Posterior vena cava (tissue), 2 donors: Measurements from ENCODE around the gene PAFAH1B1. TPM values are rescaled to one million over a fixed set of nuclear protein-coding genes. Genes with fewer than 3 reads are reported as not detected.
"Not testable (repeated sequence)": the region's sequence is repeated elsewhere in the genome, so short reads cannot be mapped to it uniquely, and the experiment has no call there.

ENCODE experiments used
- DNase-seq: peaks from one replicate; pipeline ENCODE4 v3.0.0-alpha.2; 2020; ENCODE audit warnings: low spot score
- intact Hi-C, 2 donors: fragments of 100-400 bp; cut with DNase I; formaldehyde crosslinking; loops; one replicate each; pipeline versions ENCODE4 v1.14.1 to v1.14.2; 2022 to 2023
- total RNA-seq, 2 donors: library from RNA; stranded (reverse); fragmentation: NEBNext Ultra II Directional; extraction: Animal tissue kit (Norgen Biotek cat#: 25700); gene quantifications; one replicate each; pipeline ENCODE4 v1.2.1, GENCODE V29; 2021
- donor health status: DM: yes; HTN: yes; CAD: no.
- donor health status: DM: yes; HTN: yes; CAD: no.

The PAFAH1B1 gene
- total RNA-seq, 2 donors from 2014 or later, result 129 to 138 TPM

DNA sequence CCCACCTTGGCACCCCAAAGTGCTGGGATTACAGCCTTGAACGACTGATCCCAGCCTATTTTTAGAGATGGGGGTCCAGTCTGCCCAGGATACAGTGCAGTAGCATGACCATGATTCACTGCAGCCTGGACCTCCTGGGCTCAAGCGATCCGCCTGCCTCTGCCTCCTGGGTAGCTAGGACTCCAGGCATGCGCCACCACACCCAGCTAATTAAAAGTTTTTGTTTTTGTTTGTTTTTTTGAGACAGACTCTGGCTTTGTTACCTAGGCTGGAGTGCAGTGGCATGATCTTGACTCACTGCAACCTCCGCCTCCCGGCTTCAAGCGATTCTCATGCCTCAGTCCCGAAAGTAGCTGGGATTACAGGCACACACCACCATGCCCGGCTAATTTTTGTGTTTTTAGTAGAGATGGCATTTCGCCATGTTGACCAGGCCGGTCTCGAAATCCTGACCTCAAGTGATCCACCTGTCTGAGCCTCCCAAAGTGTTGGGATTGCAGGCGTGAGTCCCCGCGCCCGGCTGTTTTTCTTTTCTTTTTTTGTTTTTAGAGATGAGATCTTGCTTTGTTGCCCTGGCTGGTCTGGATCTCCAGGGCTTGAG, 2.3 kb upstream of the PAFAH1B1 start:
- intact Hi-C loops, result loop anchor here in 1 of 2 donors (10.0 kb wide), 1 partner anchor 76 kb away; the partner anchor contains the start of gene METTL16
- no peak for DNase-seq

DNA sequence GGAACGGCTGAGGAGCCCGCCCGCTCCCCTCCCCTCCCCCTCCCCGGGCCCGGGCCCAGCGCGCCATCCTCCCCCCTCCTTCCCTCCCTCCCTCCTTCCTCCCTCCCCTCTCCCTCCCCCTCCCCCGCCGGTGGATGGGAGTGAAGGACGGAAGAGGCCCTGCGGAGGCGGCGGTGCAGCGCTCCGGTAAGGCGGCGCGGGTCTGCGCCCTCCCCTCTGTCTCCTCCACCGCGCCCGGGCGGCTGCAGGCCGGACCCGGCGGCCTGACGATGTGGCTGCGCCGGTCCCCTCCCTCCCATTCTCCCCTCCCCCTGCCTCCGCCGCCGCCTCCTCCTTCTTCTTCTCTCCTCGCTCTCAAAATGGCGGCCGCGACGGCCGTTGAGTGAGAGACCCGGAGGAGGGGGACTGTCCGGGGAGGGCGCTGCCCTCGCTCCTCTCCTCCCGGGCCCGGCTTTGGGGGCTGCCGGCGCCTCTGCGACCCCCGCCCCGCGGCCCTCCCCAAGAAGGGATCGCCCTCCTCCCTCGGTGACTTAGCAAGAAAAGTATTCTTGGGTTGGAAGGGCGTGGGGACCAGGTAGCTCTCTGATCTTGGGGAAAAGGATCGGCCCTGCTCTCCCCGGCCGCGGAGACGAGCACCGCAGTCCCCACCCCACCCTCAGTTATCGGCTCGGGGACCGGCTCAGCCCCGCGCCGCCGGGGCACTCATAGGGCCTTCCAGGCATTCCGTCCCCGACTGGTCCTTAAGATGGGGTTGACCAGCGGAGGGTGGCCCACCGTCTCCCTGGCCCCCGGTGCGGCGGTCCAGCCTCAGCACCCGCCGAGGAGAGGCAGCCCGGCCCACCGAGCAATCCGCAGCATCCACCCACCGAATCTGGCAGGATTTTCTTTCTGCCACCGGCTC, 617 bp downstream of the PAFAH1B1 start:
- intact Hi-C loops, result loop anchor here in 1 of 2 donors (10.0 kb wide), 1 partner anchor 79 kb away; the partner anchor contains the start of gene METTL16
- DNase-seq, result peak; percentile 94

DNA sequence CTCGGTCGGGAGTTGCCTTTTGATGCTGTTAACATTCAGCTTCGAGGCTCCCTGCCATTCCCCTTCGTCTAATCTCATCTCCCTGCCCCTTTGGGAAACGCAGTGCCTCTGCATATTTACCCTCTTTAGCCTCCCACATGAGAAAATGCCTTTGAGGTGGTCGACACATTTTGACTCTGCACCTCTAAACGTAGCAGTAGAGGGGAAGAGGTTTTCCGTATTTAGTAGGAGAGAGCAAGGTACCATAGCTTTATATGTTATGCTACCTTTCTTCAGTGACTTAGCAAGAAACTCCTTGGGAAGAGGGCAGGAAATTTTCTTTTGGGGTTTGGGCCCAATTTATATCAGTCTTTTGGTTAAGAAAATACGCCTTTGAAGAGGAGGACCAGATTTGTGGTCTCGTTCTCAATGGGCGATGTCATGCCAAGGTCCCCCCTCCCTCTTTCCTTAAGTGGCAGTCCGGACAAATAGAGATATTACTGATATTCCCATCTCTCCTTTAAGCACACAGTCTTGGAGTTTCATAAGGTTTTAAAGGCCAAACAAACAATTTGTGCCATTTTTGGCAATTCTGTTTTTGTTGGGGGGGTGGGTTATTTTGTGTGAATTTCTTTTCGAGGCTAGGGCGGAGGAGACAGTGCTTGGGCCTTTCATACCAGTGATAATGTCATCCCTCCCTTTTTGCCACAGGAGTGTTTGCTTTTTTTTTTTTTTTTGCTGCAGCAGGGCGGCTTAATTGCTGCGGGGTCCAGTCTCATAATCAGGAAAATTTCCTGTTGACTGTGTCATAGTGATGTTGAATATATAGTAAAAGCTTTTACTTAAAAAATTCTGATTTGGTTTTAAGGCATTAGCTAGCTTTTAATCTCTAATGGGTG, 1.5 kb downstream of the PAFAH1B1 start:
- intact Hi-C loops, result loop anchor here in 1 of 2 donors (10.0 kb wide), 1 partner anchor 80 kb away; the partner anchor contains the start of gene METTL16

DNA sequence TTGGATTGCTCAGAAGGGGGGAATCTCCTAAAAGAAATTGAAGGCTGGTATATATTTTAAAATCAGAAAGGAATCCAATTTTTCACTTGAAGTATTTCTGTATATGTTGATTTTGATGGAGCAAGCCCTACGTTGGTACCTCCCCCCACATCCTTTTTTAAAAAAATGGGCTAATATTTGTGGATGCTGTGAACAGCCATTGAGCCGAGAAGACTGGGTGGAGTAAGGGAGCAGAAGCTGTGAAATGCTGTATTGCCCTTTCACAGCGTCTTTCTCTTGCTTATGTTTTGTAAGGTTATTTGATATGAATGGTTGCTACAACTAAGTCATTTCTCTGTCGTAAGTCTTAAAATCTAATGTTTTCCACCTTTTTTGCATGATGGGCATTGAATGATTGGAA, 2.3 kb downstream of the PAFAH1B1 start:
- intact Hi-C loops, result loop anchor here in 1 of 2 donors (10.0 kb wide), 1 partner anchor 81 kb away; the partner anchor contains the start of gene METTL16
- DNase-seq, result no peak

More for the DNA sequence above, 1.5 kb downstream of the PAFAH1B1 start:
- DNase-seq, result no peak

DNA sequence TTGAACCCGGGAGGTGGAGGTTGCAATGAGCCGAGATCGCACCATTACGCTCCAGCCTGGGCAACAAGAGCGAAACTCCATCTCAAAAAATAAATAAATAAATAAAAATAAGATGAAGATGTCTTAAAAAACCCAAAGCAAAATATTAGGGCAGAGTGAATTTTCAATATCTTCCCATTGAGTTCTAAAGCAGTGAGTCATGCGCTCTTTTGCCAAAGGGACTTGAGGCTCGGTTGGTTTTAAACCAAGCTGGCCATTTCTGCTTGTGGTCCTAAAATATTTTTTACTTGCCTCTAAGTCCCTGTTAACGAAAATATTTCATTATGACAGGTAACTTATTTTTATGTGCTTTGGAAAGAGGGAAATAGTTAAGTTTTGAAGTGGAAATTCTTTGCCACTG, 4.7 kb downstream of the PAFAH1B1 start:
- no peak for DNase-seq

DNA sequence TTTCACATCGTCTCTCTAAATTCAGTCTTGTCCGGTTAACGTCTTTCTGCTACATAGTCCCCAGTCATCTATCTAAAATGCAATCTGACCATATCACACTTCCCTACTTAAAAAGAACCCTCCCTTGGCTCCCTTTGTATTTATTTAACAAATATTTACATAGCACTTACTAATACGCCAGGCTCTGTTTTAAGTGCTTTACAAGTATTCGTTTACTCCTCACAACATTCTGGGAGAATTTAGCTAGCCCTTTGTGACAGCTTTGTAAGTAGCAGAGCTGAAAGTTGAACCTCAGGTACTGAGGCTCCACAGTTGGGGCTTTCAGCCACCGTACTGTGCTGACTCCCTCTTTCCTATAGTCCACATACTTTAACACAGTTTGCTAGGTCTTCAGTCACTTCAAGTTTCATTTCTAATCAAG, 9.2 kb downstream of the PAFAH1B1 start:
- no peak for DNase-seq
- intact Hi-C loops, result no loop called here

More for the DNA sequence above, 4.7 kb downstream of the PAFAH1B1 start:
- intact Hi-C loops, result loop anchor here in 1 of 2 donors (10.0 kb wide), 1 partner anchor 83 kb away; the partner anchor contains the start of gene METTL16

DNA sequence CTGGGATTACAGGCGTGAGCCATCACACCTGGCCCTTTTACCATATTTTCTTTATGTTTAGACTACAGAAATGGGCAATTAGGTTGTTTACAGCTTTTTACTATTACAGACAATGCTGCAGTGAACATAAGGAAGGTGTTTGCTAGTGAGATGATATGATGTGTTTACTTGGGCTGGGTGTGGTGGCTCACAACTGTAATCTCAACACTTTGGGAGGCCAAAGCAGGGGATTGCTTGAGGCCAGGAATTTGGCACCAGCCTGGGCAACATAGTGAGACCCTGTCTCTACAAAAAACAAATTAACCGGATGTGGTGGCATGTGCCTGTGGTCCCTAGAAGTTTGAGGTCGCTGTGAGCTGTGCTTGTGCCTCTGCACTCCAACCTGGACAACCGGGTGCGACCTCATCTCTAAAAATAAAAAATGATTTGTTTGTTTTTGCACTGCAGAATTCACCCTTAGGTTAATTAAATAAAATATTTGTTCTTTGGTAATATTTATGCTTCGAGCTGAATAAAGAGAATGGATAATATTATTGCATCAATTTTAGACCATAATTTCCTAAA, 15.0 kb downstream of the PAFAH1B1 start:
- DNase-seq, result no peak
- intact Hi-C loops, result no loop called here

DNA sequence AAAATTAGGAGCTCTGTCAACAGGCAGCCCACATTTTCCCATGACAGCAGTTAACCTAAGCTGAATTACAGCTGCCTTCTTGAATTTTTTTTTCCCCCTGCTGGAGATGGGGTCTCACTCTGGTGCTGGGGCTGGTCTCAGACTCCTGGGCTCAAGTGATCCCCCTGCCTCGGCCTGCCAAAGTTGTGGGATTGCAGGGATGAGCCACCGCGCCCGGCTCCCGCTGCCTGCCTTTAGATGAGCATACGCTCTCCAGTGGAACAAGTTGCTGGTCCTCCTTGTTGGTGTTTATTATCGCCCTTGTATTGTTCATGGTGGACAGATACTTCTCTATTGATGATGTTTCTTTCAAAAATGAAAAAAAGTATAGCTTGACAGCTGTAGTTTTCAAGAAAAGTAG, 15.6 kb downstream of the PAFAH1B1 start:
- intact Hi-C loops, result no loop called here
- no peak for DNase-seq

DNA sequence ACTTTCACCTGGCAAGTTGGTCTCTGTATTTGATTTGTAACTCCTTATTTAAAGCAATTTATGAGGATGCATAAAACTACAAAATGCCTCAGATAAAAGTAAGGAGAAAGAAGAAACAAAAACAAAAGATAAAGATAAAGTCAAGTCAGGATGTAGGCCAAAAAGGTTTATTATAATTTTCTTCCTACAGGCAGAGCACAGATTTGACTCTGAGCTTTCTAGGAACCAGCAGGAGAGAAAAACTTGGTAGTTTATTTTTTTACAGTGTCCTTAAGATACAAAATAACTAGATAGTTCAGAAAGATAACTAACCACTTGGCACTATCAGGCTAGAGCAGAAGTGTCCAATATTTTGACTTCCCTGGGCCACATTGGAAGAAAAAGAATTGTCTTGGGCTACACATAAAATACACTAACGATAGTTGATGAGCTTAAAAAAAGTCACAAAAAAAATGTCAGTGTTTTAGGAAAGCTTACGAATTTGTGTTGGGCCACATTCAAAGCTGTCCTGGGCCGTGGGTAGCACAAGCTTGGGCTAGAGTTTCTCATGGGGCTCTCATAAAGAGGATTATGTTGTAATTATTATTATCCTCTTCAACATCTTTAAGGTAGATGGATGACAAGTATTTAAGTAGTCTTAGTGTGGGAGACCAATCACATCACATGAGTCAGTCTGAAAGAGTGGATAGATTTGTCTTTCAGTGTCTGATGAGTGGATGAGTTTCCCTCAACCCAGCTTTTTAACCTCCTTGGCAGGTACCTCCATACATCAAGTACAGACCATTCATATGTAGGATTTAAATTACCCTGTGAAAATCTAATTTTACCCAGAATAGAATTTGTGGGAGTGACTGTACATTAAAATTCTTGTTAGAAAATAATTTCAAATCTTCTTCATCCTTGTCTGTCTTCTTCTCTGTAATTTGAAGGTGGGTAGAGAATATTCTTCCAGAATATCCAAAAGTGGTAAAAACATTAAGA, 17.0 kb downstream of the PAFAH1B1 start:
- intact Hi-C loops, result no loop called here
- DNase-seq, result no peak

DNA sequence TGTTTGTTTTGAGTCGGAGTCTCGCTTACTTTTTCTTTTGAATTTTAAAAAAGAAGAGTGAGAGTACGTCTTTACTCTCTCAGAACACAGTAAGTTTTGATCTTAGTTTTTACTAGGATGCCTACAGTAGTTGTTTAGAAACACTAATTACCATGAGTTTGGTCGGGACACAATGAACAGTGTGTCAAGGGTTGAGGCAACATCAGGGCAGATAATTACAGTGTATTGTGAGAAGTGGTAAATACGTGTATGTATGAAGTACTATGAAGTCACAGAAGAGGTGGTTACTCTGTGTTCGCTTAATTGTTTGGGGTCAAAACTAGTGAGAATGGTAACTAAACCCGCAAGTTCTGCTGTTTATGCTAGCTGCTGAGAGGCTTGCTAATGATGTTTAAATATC, 18.2 kb downstream of the PAFAH1B1 start:
- no peak for DNase-seq

DNA sequence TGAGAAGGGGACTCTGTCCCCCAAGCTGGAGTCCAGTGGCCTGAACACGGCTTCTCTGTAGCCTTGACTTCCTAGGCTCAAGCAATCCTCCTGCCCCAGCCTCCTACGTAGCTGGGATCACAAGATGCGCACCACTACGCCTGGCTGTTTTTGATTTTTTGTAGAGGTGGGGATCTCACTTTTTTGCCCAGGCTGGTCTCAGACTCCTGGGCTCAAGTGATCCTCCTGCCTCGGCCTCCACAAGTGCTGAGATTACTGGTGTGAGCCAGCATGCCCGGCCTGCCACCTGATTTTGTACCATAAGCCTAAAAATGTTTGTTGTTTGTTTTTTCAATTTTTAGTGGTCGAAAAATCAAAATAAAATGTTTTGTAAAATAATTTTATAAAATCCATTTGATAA, 19.2 kb downstream of the PAFAH1B1 start:
- no peak for DNase-seq

More for the DNA sequence above, 18.2 kb downstream of the PAFAH1B1 start:
- intact Hi-C loops, result no loop called here

DNA sequence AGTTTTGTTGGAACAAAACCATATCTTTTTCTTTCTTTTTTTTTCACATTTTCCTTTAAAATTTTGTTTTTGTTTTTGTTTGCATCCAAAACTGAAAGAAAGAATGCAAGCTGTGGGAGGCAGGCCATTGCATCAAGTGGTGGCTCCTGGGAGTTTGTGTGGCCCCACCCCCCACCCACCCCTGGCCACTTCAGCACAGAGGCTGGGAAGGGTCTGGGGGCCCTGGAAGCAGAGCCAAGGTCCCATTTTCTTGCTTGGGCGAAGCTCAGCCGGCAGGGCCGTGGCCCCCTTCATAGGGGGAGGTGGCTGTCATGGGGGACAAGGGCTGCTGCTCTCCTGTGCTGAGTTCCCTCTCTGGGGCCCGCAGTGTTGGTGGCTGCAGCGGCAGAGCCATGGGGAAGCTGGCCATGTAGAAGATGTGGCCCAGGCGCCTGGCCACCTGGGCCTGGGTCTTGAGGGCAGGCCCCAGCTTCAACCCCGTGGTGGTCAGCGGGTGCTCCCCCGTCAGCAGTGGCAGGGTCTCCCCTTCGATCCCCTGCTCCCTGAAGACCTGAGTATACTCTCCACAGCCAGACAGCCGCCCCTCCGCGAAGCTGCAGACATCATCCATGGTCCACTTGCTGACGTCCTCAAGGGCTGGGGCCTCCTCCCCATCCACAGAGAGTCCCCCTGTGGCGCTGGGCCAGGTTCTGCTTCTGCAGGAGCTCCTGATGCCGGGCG, 19.8 kb downstream of the PAFAH1B1 start:
- intact Hi-C loops, result no loop called here
- peak; percentile 78 for DNase-seq

More for the DNA sequence above, 19.2 kb downstream of the PAFAH1B1 start:
- intact Hi-C loops, result no loop called here

DNA sequence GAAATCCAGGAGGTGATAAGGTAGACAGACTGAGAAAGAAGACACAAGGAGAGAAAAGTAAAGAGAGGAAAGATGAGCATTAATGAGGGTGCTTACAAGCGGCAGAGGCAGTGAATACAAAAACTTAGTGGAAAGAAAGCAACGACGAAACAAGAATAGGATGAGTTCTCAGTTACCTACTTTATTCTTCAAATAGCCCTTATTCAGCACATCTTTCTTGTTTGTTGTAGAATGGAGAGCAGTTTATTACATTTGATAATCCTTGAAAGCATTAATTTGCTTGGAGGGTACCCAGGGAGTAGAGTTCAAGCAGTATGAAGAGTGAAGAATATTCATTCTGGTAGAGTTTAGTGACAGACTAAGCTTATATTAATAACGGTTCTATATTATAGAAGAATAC, 22.4 kb downstream of the PAFAH1B1 start:
- DNase-seq, result no peak
- intact Hi-C loops, result no loop called here

DNA sequence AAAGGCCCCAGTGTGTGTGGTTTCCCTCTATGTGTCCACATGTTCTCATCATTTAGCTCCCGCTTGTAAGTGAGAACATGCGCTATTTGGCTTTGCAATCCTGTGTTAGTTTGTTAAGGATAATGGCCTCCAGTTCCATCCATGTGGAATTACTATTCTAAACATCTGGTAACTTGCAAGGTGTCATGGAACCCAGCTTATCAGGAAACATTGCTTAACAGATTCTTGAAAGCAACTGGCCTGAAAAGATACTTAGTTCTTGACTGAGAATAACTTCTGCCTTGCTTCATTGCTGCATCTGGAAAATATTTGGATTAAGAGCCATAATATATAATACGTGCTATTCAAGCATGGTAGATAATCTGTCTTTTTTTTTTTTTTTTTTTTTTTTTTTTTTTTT, 27.8 kb downstream of the PAFAH1B1 start:
- intact Hi-C loops, result loop anchor here in 1 of 2 donors (2.0 kb wide), 1 partner anchor 54 kb away; no protein-coding TSS in a partner anchor
- no peak for DNase-seq

DNA sequence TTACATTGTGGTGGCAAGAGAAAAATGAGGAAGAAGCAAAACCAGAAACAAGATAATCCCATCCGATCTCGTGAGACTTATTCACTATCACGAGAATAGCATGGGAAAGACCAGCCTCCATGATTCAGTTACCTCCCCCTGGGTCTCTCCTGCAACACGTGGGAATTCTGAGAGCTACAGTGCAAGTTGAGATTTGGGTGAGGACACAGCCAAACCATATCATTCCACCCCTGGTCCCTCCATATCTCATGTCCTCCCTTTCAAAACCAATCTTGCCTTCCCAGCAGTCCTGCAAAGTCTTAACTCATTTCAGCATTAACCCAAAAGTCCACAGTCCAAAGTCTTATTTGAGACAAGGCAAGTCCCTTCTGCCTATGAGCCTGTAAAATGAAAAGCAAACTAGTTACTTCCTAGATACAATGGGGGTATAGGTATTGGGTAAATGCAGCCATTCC, 28.5 kb downstream of the PAFAH1B1 start:
- DNase-seq, result not testable (repeated sequence)
- intact Hi-C loops, result loop anchor here in 1 of 2 donors (2.0 kb wide), 1 partner anchor 55 kb away; no protein-coding TSS in a partner anchor

DNA sequence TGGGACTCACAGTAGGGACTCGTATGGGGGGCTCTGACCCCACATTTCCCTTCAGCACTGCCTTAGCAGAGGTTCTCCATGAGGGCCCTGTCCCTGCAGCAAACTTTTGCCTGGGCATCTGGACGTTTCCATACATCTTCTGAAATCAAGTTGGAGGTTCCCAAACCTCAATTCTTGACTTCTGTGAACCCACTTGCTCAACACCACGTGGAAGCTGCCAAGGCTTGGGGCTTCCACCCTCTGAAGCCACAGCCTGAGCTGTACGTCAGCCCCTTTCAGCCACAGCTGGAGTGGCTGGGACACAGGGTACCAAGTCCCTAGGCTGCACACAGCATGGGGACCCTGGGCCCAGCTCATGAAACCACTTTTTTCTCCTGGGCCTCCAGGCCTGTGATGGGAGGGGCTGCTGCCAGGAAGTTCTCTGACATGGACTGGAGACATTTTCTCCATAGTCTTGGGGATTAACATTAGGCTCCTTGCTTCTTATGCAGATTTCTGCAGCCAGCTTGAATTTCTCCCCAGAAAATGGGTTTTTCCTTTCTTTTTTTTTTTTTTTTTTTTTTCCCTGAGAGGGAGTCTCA, 29.4 kb downstream of the PAFAH1B1 start:
- DNase-seq, intact Hi-C loops: not testable (repeated sequence)
